Activated gamma-delta T cell treated with anti-CD3 and anti-CD28 coated beads, Interleukin-2, amount 50 U/mL, for 16 hours (primary cell): Measurements from ENCODE around the gene ECI1.
"Not testable (repeated sequence)": the region's sequence is repeated elsewhere in the genome, so short reads cannot be mapped to it uniquely, and the experiment has no call there.

Experiments used
- DNase-seq: peaks from one replicate; pipeline ENCODE4 v3.0.0-alpha.2; 2020; ENCODE audit warnings: low read depth

The ECI1 gene

DNA sequence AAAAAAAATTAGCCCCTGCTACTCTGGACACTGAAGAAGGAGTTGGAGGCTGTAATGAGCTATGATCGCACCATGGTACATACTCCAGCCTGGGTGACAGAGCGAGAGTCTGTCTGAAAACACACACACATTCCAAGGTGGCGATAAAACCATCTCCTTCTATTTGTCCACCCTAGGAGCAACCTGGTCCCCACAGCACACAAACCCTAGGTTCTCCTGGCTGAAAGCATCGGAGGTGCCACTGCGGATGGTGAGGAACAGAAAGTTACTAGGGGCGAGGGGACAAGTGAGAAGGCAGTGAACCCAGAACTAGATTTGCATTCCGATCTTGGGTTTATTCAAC, 1.4 kb upstream of the ECI1 start:
- DNase-seq: no peak

DNA sequence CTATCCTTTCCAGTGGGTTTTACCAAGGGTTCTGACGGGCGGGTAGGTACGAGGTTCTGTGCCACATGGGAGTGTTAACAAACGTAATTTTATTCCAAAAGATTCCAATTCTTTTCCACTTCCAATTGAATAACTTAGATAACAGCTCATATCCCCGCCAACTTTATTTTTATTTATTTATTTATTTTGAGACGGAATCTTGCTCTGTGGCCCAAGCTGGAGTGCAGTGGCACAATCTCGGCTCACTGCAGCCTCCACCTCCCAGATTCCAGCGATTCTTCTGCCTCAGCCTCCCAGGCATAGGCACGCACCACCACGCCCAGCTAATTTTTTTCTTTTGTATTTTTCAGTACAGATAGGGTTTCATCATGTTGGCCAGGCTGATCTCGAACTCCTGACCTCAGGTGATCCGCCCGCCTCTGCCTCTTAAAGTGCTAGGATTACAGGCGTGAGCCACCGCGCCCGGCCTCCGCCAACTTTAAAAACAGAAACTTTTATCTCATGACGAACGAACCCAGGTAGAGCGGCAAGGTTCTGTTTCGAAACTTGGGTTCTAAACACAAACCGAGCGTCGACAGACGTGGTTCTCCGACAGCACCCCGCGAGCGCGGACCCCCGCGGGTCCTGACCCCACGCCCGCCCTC, 613 bp downstream of the ECI1 start:
- no peak for DNase-seq

GRCh38 chr16:2246301-2246885, 5.0 kb downstream of the ECI1 start:
- DNase-seq: no peak

- DNase-seq: no peak
Measured at GRCh38 chr16:2244926-2245795, 6.2 kb downstream of the ECI1 start.

DNA sequence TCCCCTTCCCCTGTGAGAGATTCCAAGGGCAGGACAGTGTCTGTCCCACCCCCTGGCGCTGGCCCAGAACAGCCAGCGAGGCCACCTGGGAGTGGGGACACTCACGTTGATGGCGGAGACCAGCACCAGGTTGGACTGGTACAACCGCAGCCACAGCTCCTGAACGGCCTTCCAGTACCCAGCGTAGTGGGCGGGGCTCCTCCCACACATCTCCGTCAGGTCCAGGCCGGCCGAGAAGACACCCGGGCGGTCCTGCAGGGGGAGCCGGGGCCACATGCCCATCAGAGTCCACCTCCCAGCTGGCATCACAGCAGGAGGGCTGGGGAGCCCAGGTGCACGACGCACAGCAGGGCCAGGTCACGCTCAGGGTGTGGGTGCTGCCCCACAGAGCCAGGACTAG, 7.1 kb downstream of the ECI1 start:
- DNase-seq: no peak

DNA sequence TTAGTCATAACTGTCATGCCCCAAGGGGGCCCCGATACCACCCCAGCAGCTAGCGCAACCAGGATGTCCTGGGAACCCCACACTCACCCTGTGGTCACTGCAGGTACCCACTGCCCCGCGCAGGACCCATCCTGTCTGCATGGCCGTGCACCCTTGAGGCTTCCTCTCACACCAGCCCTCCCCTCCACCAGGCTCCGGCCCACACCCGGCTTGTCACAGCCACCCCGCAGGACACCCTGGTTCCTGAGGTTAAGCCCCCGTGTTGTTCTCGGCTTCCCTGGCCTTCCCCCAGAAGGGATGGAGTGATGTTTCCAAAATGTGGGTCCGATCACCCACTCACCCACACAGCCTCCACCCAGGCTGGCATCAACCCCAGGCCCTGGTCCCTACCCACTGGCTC, 7.6 kb downstream of the ECI1 start:
- no peak for DNase-seq

DNA sequence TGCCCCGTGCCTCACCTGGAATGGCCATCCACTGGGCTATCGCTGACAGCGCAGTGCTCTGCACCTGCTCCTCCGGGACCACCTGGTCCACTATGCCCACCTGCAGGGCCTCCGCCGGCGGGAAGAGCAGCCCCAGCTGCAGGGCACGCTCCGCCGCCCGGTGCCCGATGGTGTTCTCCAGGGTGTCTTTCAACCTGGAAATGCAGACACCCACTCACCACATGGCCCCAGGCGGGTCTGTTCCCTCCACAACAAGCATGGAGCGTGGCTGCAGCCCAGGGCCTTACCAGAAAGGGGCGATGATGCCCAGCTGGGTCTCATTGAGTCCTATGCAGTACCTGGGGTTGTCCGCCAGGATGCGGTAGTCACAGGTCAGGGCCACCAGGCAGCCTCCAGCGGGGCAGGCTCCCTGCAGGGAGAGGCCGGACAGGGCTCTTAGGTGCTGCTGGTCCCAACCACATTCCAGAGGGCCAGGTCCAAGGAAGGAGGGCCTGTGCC, 8.3 kb downstream of the ECI1 start:
- no peak for DNase-seq

DNA sequence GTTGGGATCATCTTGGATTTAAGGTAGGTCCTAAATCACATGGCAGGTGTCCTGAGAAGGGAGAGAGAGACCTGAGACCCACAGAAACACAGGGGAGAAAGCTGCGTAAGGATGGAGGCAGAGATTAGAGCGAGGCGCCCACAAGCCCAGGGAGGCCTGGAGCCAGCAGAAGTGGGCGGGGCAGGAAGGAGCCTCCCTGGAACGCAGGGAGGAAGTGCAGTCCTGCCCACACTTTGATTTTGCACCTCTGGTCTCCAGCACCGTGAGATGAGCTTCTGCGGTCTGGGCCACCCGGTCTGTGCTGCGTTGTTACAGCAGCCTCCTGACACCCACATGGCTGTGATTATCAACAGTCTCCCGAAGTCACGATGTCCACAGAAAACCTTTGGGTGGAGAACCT, 8.8 kb downstream of the ECI1 start:
- DNase-seq: no peak

- DNase-seq: not testable (repeated sequence)
Measured at GRCh38 chr16:2240331-2240730, 11.1 kb downstream of the ECI1 start.

DNA sequence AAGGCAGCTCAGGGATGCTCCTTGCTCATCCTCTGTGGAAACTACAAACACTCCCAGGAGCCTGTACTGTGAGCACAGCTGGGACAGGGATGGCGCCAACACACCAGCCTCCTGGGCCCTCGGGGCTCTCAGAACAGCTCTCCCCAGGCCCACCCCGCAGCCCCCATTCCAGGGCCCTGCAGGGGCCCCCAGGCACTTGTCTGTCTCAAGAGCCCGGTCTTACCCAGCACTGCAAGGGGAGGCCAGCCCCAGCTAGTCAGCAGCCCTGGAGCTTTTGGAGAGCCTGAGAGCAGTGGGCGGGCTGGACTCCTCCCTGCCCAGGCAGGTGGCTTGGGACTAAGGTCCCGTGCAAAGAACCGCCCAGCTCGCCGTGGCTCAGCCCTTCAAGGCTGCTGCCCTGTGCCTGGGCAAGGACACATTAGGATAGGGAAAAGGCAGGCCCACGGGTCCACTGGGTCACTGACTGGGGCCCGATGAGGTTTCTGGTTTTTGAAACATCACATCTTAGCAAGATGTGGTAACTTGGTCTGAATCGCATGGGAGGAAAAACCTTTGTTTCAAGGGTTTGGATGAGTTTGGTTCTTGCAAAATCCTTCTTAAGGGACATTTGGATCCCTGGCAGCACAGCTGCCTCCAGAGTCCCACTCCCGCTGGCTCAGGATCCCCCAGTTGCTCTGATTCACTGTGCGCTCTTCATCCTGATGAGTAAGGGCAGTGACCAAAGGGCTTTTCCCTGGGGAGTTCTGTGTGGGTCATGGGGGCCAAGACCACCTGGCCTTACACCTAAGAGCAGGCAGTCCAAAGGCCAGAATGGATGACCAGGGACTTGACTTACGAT, 12.3 kb downstream of the ECI1 start:
- no peak for DNase-seq

GRCh38 chr16:2238150-2238837, 13.1 kb downstream of the ECI1 start:
- DNase-seq: no peak

- DNase-seq: no peak
Measured at GRCh38 chr16:2237493-2238149, 13.8 kb downstream of the ECI1 start.

- no peak for DNase-seq
Measured at GRCh38 chr16:2237102-2237482, 14.3 kb downstream of the ECI1 start.

GRCh38 chr16:2236337-2237101, 14.9 kb downstream of the ECI1 start, which contains the start of gene DNASE1L2:
Gene DNASE1L2 (plus strand): TSS chr16:2236444. CDS start chr16:2236817, 373 bp downstream.
- DNase-seq: no peak

GRCh38 chr16:2235695-2236336, 15.6 kb downstream of the ECI1 start:
- no peak for DNase-seq

- DNase-seq: no peak
Measured at GRCh38 chr16:2235234-2235651, 16.1 kb downstream of the ECI1 start.

DNA sequence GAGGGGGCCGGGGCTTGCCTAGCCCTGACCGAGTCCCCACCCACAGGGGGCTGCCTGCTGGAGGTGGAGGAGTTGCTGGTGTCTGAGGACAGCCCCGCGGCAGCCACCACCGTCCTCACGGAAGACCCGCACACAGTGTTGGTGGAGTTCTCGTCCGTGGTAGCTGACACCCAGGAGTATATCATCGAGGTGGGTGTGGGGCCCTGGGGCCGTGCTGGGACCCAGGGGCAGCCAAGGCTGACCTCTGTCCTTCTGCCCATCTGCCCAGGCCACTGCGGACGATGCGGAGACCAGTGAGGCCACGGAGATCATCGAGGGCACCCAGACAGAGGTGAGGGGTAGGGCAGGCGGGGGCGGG, 16.6 kb downstream of the ECI1 start:
- DNase-seq: no peak

DNA sequence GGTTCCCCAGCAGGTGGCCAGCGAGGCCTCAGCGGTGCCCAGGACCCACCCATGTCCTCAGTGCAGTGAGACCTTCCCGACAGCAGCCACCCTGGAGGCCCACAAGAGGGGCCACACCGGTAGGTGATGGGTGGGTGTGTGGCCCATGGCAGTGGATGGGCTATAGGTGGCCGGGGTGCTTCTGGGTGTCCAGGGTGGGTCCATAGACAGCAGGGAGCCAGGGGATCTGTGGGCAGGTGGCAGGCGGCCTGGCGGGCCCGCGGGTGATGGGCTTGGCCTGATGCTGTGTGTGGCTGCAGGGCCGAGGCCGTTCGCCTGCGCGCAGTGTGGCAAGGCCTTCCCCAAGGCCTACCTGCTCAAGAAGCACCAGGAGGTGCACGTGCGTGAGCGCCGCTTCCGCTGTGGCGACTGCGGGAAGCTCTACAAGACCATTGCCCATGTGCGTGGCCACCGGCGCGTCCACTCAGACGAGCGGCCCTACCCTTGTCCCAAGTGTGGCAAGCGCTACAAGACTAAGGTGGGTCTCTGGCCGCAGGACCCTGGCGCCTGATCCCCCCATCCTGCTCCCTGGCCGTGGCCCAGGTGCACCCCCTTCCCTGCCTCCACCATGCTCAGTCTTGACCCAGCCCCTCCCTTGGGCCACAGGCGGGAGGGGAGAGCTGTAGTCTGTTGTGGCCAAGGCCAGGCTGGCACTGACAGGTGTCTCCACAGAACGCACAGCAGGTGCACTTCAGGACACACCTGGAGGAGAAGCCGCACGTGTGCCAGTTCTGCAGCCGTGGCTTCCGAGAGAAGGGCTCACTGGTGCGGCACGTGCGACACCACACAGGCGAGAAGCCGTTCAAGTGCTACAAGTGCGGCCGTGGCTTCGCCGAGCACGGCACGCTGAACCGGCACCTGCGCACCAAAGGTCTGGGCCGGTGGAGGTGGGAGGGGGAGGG, 17.2 kb downstream of the ECI1 start:
- DNase-seq: no peak
